SK-N-MC (cell line): ENCODE results near the gene HES4.
"Not testable (repeated sequence)": the region's sequence is repeated elsewhere in the genome, so short reads cannot be mapped to it uniquely, and the experiment has no call there.

Experiments used
- DNase-seq: peaks from one replicate; pipeline ENCODE4 v3.0.0-alpha.2; 2011; ENCODE audit warnings: low read depth, low spot score
- H3K27ac ChIP-seq: fragments of 200-600 bp; sonication (generic); 2 replicates; pipeline ENCODE4 v1.5.1; 2016; ENCODE audit warnings: mixed run types
- H3K36me3 ChIP-seq: fragments of 200-600 bp; sonication (generic); 2 replicates; pipeline ENCODE4 v1.6.1; 2017; ENCODE audit warnings: antibody characterized with exemption, low read length, mixed read lengths; ENCODE audit not compliant: insufficient read depth
- H3K4me3 ChIP-seq: fragments of 200-600 bp; sonication (generic); 2 replicates; pipeline ENCODE4 v1.5.1; 2016
- H3K9ac ChIP-seq: fragments of 200-600 bp; sonication (generic); 2 replicates; pipeline ENCODE4 v1.8.0; 2017; ENCODE audit warnings: mixed run types, mixed read lengths; ENCODE audit not compliant: insufficient read length
- H3K9me3 ChIP-seq: fragments of 200-600 bp; sonication (generic); 2 replicates; pipeline ENCODE4 v1.6.1; 2017; ENCODE audit warnings: low read depth, mild to moderate bottlenecking, antibody characterized with exemption, low read length, moderate library complexity, mixed read lengths
- EZH2 ChIP-seq: fragments of 200-600 bp; sonication (generic); IDR thresholded peaks from one replicate; pipeline ENCODE4 v1.6.1; 2017; ENCODE audit warnings: antibody characterized with exemption
- FOXP2 ChIP-seq: optimal IDR thresholded peaks from 2 replicates; pipeline ENCODE3; 2011; ENCODE audit warnings: mild to moderate bottlenecking, moderate library complexity; ENCODE audit not compliant: insufficient read depth; ENCODE audit errors: extremely low read length, control extremely low read depth
- POLR2AphosphoS5 ChIP-seq: IDR thresholded peaks from 2 replicates; pipeline ENCODE4 v1.6.1; 2012; ENCODE audit warnings: mild to moderate bottlenecking, low read depth, low read length, borderline replicate concordance

The HES4 gene

DNA sequence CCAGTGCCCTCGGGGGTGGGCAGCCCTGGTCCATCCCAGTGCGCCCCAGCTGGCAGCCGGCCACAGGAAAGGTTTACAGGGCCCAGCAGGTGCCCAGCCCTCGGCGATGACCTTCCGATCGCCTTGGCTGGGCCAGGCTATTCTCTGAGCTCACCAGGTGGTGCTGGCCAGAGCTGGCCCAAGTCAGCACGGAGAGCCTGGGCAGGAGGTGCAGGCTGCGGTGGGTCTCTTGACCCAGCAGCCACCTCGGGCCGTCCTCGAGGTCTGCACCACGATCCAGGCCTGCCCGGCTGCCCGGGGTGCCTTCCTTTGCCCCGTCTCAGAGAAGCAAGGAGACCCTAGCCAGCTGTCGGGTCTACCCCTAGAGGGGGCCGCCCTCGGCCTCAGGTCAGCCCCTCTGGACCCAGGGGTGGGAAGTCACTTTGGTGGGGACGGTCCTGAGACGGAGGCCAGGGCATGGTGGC is 18.4 kb downstream of the HES4 start:
- no peak overlapping the region for H3K9ac ChIP-seq
- DNase-seq = no peak
- H3K9me3 ChIP-seq = no peaks in the 10 kb centered on the region
- H3K36me3 ChIP-seq = no peaks in the 10 kb centered on the region
- H3K27ac ChIP-seq = no peak overlapping the region
- H3K4me3 ChIP-seq = no peak overlapping the region
- TF ChIP-seq EZH2 = no peak
- no peak for TF ChIP-seq FOXP2
- no peak for TF ChIP-seq POLR2AphosphoS5

DNA sequence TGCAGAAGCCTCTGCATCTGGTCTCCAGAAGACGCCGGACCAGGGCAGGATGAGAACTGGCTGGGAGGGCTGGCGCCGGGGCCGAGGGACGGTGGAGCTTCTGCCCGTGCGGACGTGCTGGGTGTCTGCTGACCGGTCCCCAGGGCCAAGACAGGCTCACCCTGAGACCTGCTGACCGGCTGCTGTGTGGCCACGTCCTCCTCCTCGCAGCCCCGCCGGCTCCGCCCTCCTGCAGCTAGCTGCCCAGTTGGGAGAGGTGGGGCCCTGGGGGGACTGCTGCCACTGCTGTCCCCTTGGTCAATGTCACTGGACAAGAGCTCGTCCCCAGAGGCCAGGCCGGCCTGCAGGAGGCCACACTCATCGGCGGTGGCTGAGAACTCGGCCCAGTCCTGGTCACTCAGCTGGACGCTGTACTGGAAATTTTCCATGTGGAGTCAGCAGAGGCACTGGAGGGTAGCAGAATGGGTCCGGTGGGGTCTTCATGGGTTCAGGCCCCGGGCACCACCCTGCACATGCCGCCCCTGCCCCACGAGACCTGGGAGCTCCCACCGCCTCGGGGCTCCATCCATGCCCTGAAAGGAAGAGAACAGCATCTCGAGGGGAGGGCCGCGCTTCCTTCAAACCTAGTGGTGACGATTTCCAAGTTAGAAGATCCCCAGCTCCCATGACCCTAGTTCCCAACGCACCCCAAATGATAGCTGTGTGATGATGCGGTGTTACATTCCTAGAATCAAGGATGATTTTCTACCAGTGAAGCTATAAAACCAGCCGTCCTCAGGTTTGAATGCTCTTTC is 19.1 kb downstream of the HES4 start:
- Histone ChIP-seq H3K9me3 (no peaks in the 10 kb centered on the region), H3K27ac (no peak overlapping the region), H3K4me3 (no peak overlapping the region), H3K36me3 (no peaks in the 10 kb centered on the region), H3K9ac (no peak overlapping the region)
- TF ChIP-seq EZH2 (no peak), FOXP2 (no peak), POLR2AphosphoS5 (no peak)
- DNase-seq = no peak

DNA sequence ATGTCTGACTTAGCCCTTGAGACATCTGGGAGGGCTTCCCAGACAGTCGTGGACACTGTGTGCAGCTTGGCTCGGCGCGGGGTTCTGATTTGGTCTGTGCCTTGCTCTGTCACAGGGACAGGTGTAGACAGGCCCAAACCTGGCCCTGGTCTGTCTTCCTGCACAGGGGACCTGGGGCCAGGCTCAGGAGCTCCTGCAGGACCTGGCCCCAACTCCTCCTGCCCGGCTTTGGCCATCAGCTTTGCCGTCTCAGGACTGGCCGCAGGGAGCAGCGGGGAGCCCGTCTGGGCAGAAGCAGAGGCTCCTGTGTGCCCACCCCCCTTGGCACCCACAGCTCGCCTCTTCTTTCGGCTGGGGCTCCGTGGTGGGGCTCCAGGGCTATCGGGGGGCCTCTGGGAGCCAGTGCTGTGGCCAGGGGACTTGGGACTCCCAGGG is 19.7 kb downstream of the HES4 start:
- Histone ChIP-seq H3K27ac (no peak overlapping the region), H3K4me3 (no peak overlapping the region), H3K9me3 (no peaks in the 10 kb centered on the region), H3K36me3 (no peaks in the 10 kb centered on the region), H3K9ac (no peak overlapping the region)
- TF ChIP-seq POLR2AphosphoS5 (no peak), EZH2 (no peak), FOXP2 (no peak)
- no peak for DNase-seq

DNA sequence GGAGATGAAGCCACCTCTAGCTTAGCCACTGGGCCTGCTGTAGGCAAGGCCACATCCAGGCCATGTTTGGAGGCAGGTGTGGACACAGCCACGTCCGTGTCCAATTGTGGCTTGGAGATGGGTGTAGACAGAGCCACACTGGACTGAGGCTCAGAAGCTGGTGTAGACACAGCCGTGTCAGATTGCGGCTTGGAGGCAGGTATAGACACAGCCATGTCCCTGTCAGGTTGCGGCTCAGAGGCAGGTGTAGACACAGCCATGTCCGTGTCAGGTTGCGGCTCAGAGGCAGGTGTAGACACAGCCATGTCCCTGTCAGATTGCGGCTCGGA is 20.2 kb downstream of the HES4 start:
- DNase-seq = no peak
- TF ChIP-seq FOXP2 = no peak
- TF ChIP-seq POLR2AphosphoS5 = no peak
- no peak for TF ChIP-seq EZH2

DNA sequence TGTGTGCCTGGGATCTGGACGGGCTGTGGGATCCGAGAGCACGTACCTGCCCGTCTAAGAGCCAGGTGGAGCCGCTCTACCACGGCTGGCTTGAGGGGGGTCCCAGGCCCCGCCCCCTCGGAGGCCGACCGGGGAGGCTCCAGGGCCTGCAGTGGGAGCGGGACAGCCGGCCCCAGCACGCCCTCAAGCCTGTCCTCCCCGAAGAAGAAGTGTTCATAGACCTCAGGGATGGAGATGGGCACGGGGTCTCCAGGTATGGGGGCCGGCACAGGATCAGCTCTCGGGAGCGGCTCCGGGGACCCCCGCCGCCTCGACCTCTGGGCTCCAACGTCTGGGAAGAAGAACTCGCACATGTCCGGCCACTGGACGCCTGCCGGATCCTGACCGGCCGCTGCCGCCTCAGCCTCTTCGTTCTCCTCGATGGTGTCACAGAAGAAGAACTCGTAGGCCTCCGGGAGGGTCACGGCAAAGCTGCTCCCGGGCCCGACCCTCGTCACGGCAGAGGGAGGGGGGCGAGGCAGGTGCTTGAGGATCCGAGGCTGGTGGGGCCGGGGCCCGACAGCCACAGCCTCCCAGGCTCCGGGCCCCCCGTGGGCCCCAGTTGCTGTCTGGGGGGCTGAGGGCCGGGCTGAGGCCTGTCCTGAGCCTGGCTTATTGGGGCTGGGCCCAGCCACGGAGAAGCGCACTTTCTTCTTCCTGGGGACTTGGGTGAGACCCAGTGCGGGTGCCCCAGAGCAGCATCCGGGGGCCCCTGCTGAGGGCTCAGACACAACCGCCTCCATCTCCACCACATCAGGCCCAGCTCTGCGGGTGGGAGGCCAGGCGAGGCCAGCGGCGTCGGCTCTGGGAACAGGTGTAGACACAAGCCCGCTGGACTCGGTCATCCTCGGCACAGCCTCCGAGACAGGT is 20.8 kb downstream of the HES4 start:
- no peaks in the 10 kb centered on the region for H3K36me3 ChIP-seq
- H3K9ac ChIP-seq = no peak overlapping the region
- H3K9me3 ChIP-seq = no peaks in the 10 kb centered on the region
- no peak overlapping the region for H3K4me3 ChIP-seq
- no peak overlapping the region for H3K27ac ChIP-seq
- TF ChIP-seq EZH2 (no peak), FOXP2 (no peak), POLR2AphosphoS5 (no peak)
- DNase-seq = no peak

More for the DNA sequence above, 20.2 kb downstream of the HES4 start:
- Histone ChIP-seq H3K36me3 (no peaks in the 10 kb centered on the region), H3K9ac (no peak overlapping the region), H3K27ac (no peak overlapping the region), H3K9me3 (no peaks in the 10 kb centered on the region), H3K4me3 (no peak overlapping the region)

DNA sequence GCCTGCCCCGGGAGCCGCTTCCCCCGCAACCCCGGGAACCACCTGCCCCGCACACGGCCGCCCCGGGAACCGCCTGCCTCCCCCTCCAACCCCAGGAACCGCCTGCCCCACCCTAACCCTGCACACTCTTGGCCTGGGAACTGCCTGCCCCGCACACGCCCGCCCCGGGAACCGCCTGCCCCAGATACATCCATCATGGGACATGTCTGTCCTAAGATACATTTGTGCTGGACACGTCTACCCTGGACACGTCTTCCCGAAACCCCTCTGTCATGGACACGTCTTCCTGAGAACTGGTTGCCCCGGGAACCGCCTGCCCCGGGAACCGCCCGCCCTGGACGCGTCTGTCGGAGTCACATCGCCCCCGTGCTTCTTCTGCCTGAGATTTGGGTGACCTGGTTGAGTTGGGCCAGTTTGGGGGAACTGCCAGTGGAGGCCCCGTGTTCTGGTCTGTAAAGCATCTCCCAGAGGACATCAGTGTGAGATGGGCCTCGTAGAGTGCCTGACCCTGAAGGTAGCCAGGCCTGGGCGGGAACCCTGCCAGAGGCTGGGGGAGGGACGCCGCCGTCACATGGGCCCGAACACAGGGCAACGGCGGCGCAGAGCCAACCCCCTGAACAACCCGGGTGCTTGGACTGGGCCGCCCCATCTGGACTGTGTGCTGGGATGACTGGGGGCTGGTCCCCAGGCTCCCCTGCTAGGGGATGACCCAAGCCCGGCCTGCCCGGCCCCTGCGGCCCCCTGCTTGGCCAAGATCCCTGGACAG is 21.6 kb downstream of the HES4 start:
- no peak overlapping the region for H3K4me3 ChIP-seq
- H3K9ac ChIP-seq = no peak overlapping the region
- TF ChIP-seq EZH2 (no peak), FOXP2 (no peak), POLR2AphosphoS5 (no peak)
- H3K36me3 ChIP-seq = no peaks in the 10 kb centered on the region
- no peaks in the 10 kb centered on the region for H3K9me3 ChIP-seq
- H3K27ac ChIP-seq = no peak overlapping the region
- DNase-seq = no peak

DNA sequence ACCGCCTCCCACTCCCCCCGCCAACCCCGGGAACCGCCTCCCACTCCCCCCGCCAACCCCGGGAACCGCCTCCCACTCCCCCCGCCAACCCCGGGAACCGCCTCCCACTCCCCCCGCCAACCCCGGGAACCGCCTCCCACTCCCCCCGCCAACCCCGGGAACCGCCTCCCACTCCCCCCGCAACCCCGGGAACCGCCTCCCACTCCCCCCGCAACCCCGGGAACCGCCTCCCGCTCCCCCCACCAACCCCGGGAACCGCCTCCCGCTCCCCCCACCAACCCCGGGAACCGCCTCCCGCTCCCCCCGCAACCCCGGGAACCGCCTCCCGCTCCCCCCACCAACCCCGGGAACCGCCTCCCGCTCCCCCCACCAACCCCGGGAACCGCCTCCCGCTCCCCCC is 23.1 kb downstream of the HES4 start:
- not testable (repeated sequence) for H3K27ac ChIP-seq, H3K36me3 ChIP-seq, DNase-seq, H3K9ac ChIP-seq, H3K4me3 ChIP-seq, H3K9me3 ChIP-seq
